Sciatic nerve (tissue), 2 donors: Measurements from ENCODE around the gene LANCL2. TPM values are rescaled to one million over a fixed set of nuclear protein-coding genes. Genes with fewer than 3 reads are reported as not detected.
"Not testable (repeated sequence)": the region's sequence is repeated elsewhere in the genome, so short reads cannot be mapped to it uniquely, and the experiment has no call there.

Source experiments
- ATAC-seq: fragments of 200-7000 bp; cut with Tn5 transposase; one replicate; pipeline ENCODE4 v1.9.1; 2020; ENCODE audit warnings: mild to moderate bottlenecking, moderate library complexity
- DNase-seq: peaks from one replicate; pipeline ENCODE4 v3.0.0-alpha.2; 2020; ENCODE audit warnings: low spot score
- intact Hi-C: fragments of 100-400 bp; cut with DNase I; formaldehyde crosslinking; loops from one replicate; pipeline ENCODE4 v1.14.2; 2022
- total RNA-seq: library from RNA; stranded (reverse); fragmentation: NEBNext Ultra II Directional; extraction: Animal tissue kit (Norgen Biotek cat#: 25700); gene quantifications from one replicate; pipeline ENCODE4 v1.2.1, GENCODE V29; 2021
- donor health status: DM: no; HTN: no; CAD: no.
- donor health status: DM: no; HTN: no; CAD: no.

LANCL2 gene
- total RNA-seq, 1 donor from 2014 or later = 9.3 TPM

DNA sequence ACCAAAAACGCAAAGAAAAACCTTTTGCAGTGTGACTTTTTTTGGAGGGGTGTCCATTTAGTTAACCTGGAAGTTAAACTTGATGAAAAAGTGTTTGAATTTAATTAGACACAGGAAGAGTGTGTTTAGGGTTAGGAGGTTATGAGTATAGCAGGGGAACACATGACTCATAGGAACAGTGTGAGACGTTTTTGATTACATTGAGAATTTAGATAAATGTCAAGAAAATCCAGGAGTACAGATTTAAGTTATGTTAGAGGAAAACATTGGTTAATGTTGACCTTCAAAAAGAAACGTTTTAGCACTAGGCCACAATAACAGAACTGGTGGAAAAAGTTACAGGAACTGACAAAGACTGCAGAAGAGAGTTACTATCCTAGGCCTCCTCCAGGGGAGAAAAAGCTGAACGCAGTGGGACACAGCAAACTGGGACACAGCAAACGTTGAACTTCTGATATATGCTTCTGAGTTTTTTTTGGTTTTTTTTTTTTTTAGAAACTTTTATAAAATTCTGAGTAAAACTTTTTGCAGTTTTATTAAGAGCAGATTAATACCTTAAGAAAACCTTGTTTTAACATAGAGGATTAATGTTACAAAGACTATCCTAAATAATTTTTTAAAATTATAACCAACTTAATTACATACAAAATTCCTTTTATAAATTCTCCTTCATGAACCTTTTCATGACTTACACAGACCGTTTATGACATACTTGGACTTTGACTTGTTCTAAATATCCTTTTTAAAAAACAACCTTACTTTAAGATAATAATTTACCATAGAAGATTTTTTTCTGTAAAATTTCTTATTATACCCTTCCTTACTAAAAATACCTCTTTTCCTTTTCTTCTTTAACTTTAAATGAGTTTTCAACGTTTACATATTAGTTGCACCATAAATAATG is 22.2 kb downstream of the LANCL2 start:
- ATAC-seq (no peak), DNase-seq (no peak)
- intact Hi-C loops = no loop called here

DNA sequence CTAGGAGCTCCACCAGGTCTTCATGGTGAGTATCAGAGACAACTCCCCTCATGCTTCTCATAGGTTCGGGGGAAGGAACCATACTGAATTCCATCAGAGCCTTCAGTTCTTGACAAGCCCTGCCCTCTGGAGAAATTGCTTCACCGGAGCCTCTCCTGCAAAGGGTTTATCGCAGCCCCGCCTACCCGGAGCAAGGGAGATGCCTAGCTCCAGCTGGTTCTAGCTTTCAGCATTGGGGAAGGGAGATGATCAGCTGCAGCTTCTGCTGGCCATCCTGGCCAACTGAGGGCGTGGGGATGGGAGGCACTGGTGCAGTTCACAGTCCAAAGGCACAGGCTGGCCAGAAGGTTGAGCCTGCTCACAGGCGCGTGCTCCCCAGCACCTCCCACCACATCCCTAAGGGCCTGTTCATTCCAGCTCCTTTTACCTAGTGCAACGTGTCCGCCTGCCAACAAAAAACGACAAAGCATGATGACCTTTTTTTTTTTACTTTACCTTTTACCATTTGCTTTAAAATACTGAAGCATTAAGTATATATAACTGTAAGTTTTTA is 31.2 kb downstream of the LANCL2 start:
- no peak for ATAC-seq
- DNase-seq = no peak
- intact Hi-C loops = no loop called here

DNA sequence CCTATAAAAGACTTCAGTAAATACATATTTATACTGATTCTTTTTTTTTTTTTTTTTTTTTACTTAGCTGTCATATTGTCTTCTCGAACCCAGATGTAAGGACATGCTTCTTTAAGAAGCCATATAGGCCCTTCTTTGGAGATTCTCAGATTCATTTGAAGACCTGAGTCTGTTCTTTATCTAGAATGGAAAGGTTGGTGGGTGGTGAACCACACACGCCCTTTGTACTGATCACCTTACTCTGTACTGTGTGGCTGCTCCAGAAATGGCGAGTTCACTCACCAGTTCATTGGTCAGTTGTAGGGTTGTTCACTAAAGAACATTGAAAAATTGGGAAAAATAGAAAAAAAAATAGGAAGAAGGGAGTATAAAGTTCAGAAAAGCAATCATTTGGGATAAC is 32.5 kb downstream of the LANCL2 start:
- intact Hi-C loops = no loop called here
- DNase-seq (no peak), ATAC-seq (no peak)

DNA sequence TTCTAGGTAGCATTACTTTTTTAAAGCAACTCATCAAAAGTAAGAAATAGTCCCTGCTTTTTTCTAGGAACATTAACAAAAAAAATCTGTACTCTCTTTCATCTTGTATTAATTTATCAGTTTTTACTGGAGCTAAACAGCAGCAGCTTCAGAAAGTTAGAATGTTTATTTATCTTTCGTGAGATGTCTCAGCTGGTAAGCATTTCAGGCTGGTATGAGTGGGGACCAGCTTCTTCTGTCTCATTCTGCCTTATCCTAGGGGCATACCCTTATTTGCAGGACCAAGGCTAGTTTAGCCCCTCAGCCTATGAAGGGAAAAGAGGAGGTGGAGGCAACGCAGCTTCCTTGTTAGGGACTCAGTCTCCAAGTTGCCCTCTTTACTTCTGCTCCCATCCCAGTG is 35.1 kb downstream of the LANCL2 start:
- DNase-seq (no peak), ATAC-seq (no peak)
- intact Hi-C loops = no loop called here

DNA sequence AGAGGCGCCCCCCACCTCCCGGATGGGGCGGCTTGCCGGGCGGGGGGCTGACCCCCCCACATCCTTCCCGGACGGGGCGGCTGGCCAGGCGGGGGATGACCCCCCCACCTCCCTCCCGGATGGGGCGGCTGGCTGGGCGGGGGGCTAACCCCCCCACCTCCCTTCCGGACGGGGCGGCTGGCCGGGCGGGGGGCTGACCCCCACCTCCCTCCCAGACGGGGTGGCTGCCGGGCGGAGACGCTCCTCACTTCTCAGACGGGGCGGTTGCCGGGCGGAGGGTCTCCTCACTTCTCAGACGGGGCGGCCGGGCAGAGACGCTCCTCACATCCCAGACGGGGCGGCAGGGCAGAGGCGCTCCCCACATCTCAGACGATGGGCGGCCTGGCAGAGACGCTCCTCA is 37.4 kb downstream of the LANCL2 start:
- intact Hi-C loops, DNase-seq, ATAC-seq: not testable (repeated sequence)

DNA sequence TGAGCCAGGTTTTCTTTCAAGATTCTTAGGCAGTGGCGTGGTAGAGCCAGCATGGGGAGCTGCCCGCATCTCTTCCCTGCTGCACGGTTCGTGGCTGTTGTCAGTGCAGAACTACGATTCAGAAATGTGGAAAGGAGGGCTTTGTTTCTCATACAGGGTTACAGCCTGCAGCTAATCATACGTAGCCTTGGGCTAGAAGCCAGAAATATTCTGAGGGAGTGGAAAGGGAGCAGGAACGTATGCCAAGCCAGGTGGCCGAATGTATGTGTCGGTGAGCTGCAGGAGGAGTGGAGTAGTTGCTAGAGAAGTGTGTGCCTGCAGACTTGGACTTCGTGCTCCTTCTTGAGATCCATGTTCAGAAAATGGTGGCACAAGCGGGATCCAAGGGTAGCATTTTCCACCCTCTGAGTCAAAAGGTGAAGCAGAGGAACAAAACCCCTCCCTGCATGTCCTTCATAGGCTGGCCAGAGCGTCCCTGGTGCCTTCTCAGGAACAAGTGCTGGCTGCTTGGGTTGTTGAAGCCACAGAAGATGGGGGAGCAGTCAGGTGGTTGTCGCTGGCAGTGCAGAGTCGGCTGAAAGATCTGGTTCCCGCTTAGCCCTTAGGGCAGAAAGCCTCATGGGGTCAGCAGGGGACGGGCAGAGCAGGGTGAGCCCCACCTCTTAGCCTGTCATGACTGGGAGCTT is 40.9 kb downstream of the LANCL2 start:
- ATAC-seq (no peak), DNase-seq (no peak)
- intact Hi-C loops = no loop called here

DNA sequence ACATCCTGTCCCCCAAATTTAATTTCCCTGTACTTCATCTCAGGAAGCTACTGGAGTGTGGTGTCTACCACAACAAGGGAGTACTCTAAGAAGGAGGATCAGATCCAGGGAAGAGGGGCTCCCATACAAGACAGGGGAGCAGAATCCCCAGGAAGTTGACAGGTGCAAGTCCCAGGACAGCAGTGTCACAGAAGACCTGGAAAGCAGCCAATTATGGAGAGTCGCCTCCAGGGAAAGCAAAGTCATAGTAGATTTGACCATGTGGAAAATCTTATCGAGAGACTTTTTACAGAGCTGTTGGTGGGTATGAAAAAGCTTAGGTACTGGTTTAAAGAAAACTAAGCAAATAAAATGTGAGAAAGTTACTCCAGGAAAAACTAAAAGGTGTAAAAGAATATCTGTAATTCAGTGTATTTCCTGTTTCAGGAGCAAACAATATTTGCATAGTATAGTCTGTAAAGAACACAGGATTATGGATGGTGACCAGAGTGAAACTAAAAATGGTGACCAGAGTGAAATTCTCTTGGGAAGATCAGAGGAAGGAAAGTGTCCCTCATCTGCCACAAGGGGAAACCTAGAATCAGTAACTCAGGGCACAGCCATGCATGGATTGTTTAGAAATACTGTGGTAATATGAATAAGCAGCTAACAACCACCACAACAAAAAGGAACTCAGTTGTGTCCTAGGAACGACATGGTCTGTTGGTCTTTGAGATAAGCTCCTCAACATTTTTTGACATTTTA is 44.5 kb downstream of the LANCL2 start:
- no peak for ATAC-seq
- no peak for DNase-seq
- intact Hi-C loops = no loop called here

DNA sequence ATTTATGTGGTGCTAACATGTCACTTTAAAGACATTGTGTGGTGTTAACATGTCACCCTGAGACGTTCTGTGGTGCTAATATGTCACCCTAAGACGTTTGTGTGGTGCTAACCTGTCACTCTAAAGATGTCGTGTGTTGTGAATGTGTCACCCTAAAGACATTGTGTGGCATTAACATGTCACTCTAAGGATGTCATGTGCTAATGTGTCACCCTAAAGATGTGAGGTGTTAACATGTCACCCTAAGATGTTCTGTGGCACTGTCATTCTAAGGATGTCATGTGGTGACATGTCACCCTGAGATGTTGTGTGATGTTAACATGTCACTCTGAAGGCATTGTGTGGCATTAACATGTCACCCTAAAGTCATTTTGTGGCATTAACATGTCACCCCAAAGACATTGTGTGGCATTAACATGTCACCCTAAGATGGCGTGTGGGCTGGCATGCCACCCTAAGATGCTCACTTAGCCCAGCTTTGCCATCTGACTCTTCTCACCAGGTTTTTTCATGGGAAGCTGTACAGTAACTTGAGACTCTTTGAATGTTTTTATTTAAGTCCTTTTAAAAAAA is 45.6 kb downstream of the LANCL2 start:
- ATAC-seq = no peak
- intact Hi-C loops = no loop called here
- no peak for DNase-seq

DNA sequence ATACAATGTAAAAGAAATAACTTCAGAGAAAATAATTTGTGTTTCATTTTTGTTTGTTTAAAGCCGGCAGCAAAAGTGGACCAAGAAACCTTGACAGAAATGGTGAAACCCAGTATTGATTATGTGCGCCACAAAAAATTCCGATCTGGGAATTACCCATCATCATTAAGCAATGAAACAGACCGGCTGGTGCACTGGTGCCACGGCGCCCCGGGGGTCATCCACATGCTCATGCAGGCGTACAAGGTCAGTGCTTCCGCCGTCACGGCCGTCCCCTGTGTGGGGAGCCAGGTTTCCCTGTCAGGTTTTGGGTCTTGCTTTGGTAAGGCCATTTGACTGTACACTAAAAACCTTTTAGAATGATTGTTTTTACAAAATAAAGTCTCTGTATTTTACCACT is 46.7 kb downstream of the LANCL2 start:
- no peak for DNase-seq
- ATAC-seq = no peak
- intact Hi-C loops = no loop called here

DNA sequence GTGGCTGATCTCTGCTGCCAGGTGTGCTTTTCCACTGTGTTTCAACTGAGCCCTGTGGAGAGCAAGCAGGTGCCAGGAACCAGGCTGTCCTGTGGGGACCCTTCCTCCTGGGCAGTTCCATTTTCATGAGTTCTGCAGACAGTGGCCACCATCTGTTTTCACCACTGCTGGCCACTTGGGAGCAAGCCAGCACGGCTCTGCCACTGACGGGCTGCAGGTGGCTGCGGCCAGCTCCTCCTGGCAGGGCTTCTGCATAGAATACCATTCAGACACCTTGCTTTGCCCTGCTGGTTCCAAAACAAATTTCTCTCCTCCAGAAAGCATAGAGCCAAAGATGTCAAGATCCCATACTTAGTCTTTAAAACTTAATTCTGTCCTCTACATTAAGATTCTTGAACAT is 48.3 kb downstream of the LANCL2 start:
- DNase-seq (no peak), ATAC-seq (no peak)
- intact Hi-C loops = no loop called here

DNA sequence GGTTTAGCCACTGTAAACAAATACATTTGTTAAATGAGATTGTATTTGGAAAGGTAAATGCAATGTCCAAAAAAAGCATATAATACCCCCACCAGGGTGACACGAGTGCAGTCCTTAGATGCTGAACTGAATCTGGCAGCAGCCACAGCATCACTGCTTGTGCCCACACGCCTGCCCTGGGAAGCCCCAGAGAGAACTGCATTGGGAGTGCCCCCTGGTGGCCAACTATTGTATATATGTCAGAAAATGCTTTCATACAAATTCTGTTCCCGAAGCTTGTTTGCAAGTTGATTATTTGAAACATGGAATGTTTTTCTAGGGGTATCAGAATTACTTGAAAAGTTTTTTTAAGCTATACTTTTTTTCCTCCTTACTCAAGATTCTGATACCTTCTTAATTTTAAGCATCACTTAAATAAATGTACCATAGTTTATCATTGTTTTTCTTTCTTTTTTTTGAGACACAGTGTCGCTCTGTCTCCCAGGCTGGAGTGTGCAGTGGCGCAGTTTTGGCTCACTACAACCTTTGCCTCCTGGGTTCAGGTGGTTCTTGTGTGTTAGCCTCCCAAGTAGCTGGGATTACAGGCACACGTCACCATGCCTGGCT is 50.1 kb downstream of the LANCL2 start:
- DNase-seq = peak; percentile 88
- intact Hi-C loops = loop anchor here (5.0 kb wide), 1 partner anchor 138 kb away; no protein-coding TSS in a partner anchor
- ATAC-seq = peak; percentile 83

DNA sequence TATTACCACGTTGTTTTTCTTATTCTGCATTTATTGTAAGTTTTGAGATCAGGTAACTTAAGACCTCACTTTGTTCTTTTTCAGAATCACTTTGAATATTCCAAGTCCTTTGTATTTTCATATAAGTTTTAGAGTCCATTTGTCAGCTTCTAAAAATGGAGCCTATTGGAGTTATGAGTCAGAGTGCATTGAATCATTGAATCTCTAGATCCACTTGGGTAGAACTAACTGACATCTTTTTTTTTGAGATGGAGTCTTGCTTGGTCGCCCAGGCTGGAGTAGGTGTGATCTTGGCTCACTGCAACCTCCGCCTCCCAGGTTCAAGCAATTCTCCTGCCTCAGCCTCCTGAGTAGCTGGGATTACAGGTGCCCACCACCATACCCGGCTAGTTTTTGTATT is 52.3 kb downstream of the LANCL2 start:
- intact Hi-C loops = loop anchor here (5.0 kb wide), 1 partner anchor 140 kb away; no protein-coding TSS in a partner anchor

DNA sequence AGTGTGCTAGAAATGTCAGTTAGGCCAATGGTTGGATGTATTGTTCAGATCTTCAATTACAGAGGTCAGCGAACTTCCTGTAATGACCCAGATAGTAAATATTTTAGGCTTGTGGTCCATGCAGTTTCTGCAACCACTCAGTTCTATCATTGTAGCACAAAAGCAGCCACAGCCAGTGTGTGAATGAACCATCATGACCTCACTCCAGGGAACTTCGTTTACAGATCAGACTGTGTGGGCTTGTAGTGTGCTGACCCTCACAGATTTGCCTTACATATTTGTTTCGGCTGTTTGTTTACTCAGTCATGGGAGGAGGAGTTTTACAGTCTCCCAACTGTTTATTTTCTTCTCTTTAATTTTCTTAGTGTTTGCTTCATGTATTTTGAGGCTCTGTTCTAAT is 55.4 kb downstream of the LANCL2 start:
- intact Hi-C loops = loop anchor here (10.0 kb wide), 1 partner anchor 154 kb away; the partner anchor contains the start of gene VOPP1
- no peak for DNase-seq
- ATAC-seq = peak; percentile 64

More for the DNA sequence above, 52.3 kb downstream of the LANCL2 start:
- not testable (repeated sequence) for DNase-seq, ATAC-seq

DNA sequence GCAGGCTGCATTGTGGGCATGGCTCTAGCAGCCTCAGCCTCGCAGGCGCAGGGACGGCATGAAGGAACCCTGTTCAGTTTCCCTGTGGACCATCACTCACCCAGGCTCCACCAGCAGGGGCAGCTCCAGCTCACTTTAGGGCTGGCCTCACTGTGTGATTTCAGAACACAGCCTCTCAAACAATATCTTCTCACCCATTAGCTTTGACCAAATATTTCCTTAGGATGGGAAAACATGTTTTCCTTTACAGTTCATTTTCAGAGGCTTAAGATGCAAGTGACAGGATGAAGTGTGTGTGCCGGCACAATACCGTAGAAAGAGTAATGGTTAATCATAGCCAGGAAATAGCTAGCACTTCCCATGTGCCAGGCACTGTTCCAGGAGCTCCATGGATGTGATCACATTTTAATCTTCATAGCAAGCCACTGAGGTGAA is 58.2 kb downstream of the LANCL2 start:
- ATAC-seq (no peak), DNase-seq (no peak)
- intact Hi-C loops = loop anchor here (10.0 kb wide), 1 partner anchor 152 kb away; the partner anchor contains the start of gene VOPP1

DNA sequence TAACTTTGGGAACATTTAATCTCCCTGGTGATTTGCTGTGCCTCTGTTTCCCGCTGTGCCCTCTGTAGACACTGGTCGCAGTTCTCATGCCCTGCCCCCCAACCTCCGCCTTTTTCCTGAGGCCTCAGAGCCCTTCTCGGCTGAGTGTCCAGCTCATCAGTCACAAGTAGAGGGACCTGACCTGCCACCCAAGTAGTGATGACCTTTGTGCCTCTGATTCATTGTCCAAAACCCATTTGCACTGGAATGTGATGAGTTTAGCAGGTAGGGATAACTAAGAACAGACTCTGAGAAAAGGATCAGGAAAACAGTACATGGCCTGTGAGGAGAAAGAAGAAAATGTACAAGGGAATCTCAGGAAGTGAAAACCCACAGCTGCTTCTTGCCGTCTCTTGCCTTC is 58.8 kb downstream of the LANCL2 start:
- DNase-seq (no peak), ATAC-seq (no peak)
- intact Hi-C loops = loop anchor here (10.0 kb wide), 1 partner anchor 151 kb away; the partner anchor contains the start of gene VOPP1

DNA sequence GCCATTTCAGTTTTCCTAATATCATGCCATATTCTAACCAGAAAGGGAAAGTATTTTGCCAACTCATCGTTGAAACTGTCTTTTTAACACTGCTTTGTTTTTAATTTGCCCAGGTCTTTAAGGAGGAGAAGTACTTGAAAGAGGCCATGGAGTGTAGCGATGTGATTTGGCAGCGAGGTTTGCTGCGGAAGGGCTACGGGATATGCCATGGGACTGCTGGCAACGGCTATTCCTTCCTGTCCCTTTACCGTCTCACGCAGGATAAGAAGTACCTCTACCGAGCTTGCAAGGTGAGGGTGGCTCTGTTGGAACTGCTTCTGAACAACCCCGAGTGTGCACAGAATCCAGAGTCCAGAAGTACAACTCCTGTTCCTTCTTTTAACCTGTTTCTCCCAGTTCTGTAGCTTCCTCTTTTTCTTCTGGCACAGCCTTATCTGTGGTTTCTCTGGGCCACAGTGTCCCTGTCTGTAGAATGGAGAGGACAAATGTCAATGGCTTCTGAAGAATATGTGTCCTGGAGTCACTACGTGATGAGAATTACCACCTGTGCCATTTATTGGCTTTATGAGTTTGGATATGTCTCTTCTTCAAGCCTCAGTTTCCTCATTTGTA is 60.1 kb downstream of the LANCL2 start:
- DNase-seq (no peak), ATAC-seq (no peak)
- intact Hi-C loops = loop anchor here (10.0 kb wide), 1 partner anchor 150 kb away; the partner anchor contains the start of gene VOPP1

DNA sequence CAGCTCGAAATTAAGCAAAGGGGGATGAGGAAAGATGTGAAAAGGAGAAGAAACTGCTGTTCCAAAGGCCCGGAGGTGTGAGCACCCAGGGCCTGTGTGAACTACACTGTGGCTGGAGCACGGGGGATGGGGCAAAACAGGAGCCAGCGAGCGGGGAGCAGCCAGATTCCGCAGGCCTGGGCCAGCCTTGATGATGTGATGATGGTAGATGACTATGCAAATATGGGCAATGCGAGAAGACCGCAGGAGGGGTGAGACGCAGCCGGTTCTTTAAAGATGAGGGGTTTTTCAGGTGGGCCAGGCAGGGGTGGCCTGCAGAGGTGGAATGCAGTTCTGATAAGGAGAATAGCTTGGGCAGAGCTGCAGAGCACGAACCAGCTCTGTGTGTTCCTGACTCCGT is 61.5 kb downstream of the LANCL2 start:
- no peak for ATAC-seq
- no peak for DNase-seq
- intact Hi-C loops = loop anchor here (10.0 kb wide), 1 partner anchor 148 kb away; the partner anchor contains the start of gene VOPP1

DNA sequence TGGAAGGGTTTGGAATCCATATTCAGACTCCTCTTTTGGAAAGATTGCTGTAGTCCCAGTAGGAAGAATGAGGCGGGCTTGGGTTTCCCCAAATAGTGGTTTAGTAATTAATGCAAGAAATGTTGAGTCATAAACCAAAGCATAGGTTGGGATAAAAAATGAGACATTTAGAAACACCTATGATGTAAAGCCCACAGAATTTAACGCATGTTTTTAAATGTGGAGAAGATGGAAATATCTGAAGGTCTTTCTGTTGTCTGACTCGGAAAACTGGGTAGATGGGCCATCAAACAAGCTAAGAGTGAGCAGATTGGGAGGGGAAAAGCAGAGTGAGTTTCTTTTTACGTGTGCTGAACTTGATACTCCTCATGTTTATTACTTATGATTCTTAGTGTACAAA is 62.2 kb downstream of the LANCL2 start:
- DNase-seq (no peak), ATAC-seq (no peak)
- intact Hi-C loops = loop anchor here (10.0 kb wide), 1 partner anchor 147 kb away; the partner anchor contains the start of gene VOPP1
